ENCODE data around the gene ZNF467. TPM values are rescaled to one million over a fixed set of nuclear protein-coding genes. Genes with fewer than 3 reads are reported as not detected.

The ZNF467 gene
- total and polyA plus RNA-seq, 2 of the 8 experiments (the other 6 are each of a cell fraction or from before 2014, with no cell fraction given): 0.50 to 0.51 TPM

GRCh38 chr7:149727053-149727898 is 46.1 kb downstream of the ZNF467 start:
- CTCF ChIA-PET (ENCODE audit: partially characterized antibody): interaction anchor here (1.3 to 4.9 kb wide), 2 partner anchors 14 to 134 kb away, joined by 3 to 26 read pairs; no protein-coding TSS in a partner anchor
- H3K4me3 ChIP-seq (ENCODE audit: extremely low read depth in 1 of 4, insufficient read depth in 2 of 4, low read depth in 3 of 4, low read length in 4 of 4): no peak overlapping the region
- 93% methylated on average over 13 of the region's 13 CpGs; no CpG with 5 or more reads in 1 of the 2 experiments for WGBS, 2 experiments (ENCODE audit: extremely low coverage in 1 of 2, insufficient coverage in 1 of 2, insufficient read length in 1 of 2, insufficient replicate concordance in 2 of 2, low coverage in 1 of 2, low lambda C conversion rate in 2 of 2, missing lambda C conversion rate in 1 of 2)

More at GRCh38 chr7:149727053-149727898, 46.1 kb downstream of the ZNF467 start:
- H3K4ac ChIP-seq (replicated peaks; ENCODE audit: insufficient read length, low read depth, low read length): no peak overlapping the region
- H3K4me2 ChIP-seq (ENCODE audit: insufficient read depth in 1 of 2, low read depth in 2 of 2, low read length in 2 of 2): no peak overlapping the region
- H3K56ac ChIP-seq (replicated peaks; ENCODE audit: insufficient read length, low read depth, low read length): no peak overlapping the region
- no peak overlapping the region for H3K27ac ChIP-seq (ENCODE audit: low read depth, low read length)
- POLR2A ChIA-PET (ENCODE audit: partially characterized antibody): interaction anchor here (0.8 to 1.3 kb wide), 3 partner anchors 8 to 12 kb away, joined by 3 to 5 read pairs (median 3); a partner anchor contains a TSS
- no peak overlapping the region for H2BK12ac ChIP-seq (ENCODE audit: low read depth, low read length)
- peaks cover 3 to 18% (median 10%) of the 10 kb centered on the region in 4 experiments; a peak in 6 of 8 replicates for H3K36me3 ChIP-seq (ENCODE audit: control insufficient read depth in 2 of 4, insufficient read depth in 4 of 4, low read length in 3 of 4)
- H2AK5ac ChIP-seq (ENCODE audit: low read depth, low read length): no peak overlapping the region
- H3K18ac ChIP-seq (ENCODE audit: extremely low read depth, low read length): no peak overlapping the region
- no peaks in the 10 kb centered on the region for H3K23me2 ChIP-seq (ENCODE audit: low read depth, low read length)
- H3K23ac ChIP-seq (ENCODE audit: insufficient read length): no peak overlapping the region
- FAIRE-seq (no peak), DNase-seq (ENCODE audit: low read depth in 1 of 2, low spot score in 2 of 2) (no peak)
- H3K9me3 ChIP-seq (ENCODE audit: insufficient read depth in 2 of 2, low read depth in 1 of 2, low read length in 1 of 2): no peaks in the 10 kb centered on the region
- no peak overlapping the region for H2AFZ ChIP-seq (ENCODE audit: low read length)
- H4K5ac ChIP-seq (ENCODE audit: insufficient read length, low read depth, low read length): no peak overlapping the region
- TF ChIP-seq POLR2A (IDR thresholded peaks at IDR 0.05; ENCODE audit: control extremely low read depth in 1 of 2, low read depth in 2 of 2, low read length in 2 of 2) (no peak), POU5F1 (IDR thresholded peaks at IDR 0.05; ENCODE audit: low read depth, low read length) (no peak), RAD21 (IDR thresholded peaks at IDR 0.05 in 1 of 2, conservative IDR thresholded peaks at IDR 0.05 in 1 of 2; ENCODE audit: low read depth in 2 of 2, low read length in 2 of 2) (no peak), RXRA (IDR thresholded peaks at IDR 0.05; ENCODE audit: insufficient read depth, low read depth, low read length) (no peak), TEAD4 (IDR thresholded peaks at IDR 0.05; ENCODE audit: low read depth, low read length) (no peak), POLR2AphosphoS5 (IDR thresholded peaks at IDR 0.05; ENCODE audit: low read depth, low read length) (no peak), SRF (IDR thresholded peaks at IDR 0.05; ENCODE audit: low read depth, low read length) (no peak), SUZ12 (IDR thresholded peaks at IDR 0.05; ENCODE audit: low read length) (no peak), RFX5 (IDR thresholded peaks at IDR 0.05; ENCODE audit: borderline replicate concordance, low read depth, low read length) (no peak), YY1 (IDR thresholded peaks at IDR 0.05; ENCODE audit: low read depth, low read length) (no peak), TCF12 (IDR thresholded peaks at IDR 0.05; ENCODE audit: low read depth, low read length) (no peak)
- H3K4me1 ChIP-seq (replicated peaks in 1 of 4; ENCODE audit: control insufficient read depth in 3 of 4, insufficient read depth in 4 of 4, low read length in 3 of 4): no peaks in the 10 kb centered on the region
- H3K27me3 ChIP-seq (replicated peaks in 1 of 4; ENCODE audit: control insufficient read depth in 3 of 4, extremely low read depth in 1 of 4, insufficient read depth in 3 of 4, low read length in 3 of 4): no peaks in the 10 kb centered on the region
- no peaks in the 10 kb centered on the region for H3K79me1 ChIP-seq (ENCODE audit: low read depth, low read length)
- no peak overlapping the region for H3K14ac ChIP-seq (ENCODE audit: insufficient read length)
- H4K91ac ChIP-seq (replicated peaks; ENCODE audit: insufficient read length, low read length): no peak overlapping the region
- H2BK15ac ChIP-seq (ENCODE audit: low read length): no peak overlapping the region
- no peak overlapping the region for H2BK5ac ChIP-seq (ENCODE audit: low read depth, low read length)
- peaks cover 0 to 10% of the 10 kb centered on the region in 2 experiments for H4K20me1 ChIP-seq (replicated peaks in 1 of 2; ENCODE audit: control insufficient read depth in 1 of 2, insufficient read depth in 2 of 2, low read length in 2 of 2)
- H3K79me2 ChIP-seq (ENCODE audit: control insufficient read depth in 1 of 2, insufficient read depth in 2 of 2, low read length in 2 of 2): no peaks in the 10 kb centered on the region
- no peak overlapping the region for H2BK120ac ChIP-seq (replicated peaks; ENCODE audit: low read depth, low read length)
- H4K8ac ChIP-seq (ENCODE audit: extremely low read depth, insufficient read depth, low read length): no peak overlapping the region
- no peak overlapping the region for H3K9ac ChIP-seq (replicated peaks in 1 of 4; ENCODE audit: extremely low read depth in 1 of 4, low read depth in 3 of 4, low read length in 3 of 4)
- H2BK20ac ChIP-seq (ENCODE audit: low read length): no peak overlapping the region

All from H1 (cell line).